Trophoblast cell (in vitro differentiated cells and primary cell): ENCODE measurements around the gene WDR62.

Source experiments
- DNase-seq, 2 donors: peaks; one replicate each; pipeline ENCODE4 v3.0.0-alpha.2; 2016
- H2AFZ ChIP-seq: 2 replicates; pipeline ENCODE4 v1.6.1; 2013; ENCODE audit warnings: low read length, moderate library complexity, mild to moderate bottlenecking; ENCODE audit not compliant: insufficient read depth, poor library complexity
- H2AK5ac ChIP-seq: 2 replicates; pipeline ENCODE4 v1.6.1; 2013; ENCODE audit warnings: mild to moderate bottlenecking, low read length
- H2BK120ac ChIP-seq: 2 replicates; pipeline ENCODE4 v1.6.1; 2013; ENCODE audit warnings: low read length, mild to moderate bottlenecking, moderate library complexity; ENCODE audit not compliant: insufficient read depth, poor library complexity
- H2BK12ac ChIP-seq: 2 replicates; pipeline ENCODE4 v1.6.1; 2013; ENCODE audit warnings: mild to moderate bottlenecking, low read length, moderate library complexity
- H2BK5ac ChIP-seq: 2 replicates; pipeline ENCODE4 v1.6.1; 2013; ENCODE audit warnings: low read length, low read depth, moderate library complexity, mild to moderate bottlenecking; ENCODE audit not compliant: poor library complexity
- H3K14ac ChIP-seq: 2 replicates; pipeline ENCODE4 v1.6.1; 2013; ENCODE audit warnings: mild to moderate bottlenecking, low read length
- H3K18ac ChIP-seq: 2 replicates; pipeline ENCODE4 v1.6.1; 2013; ENCODE audit warnings: mild to moderate bottlenecking, low read length
- H3K23ac ChIP-seq: 2 replicates; pipeline ENCODE4 v1.6.1; 2013; ENCODE audit warnings: low read length
- H3K27ac ChIP-seq: 2 replicates; pipeline ENCODE4 v1.5.1; 2013; ENCODE audit warnings: low read depth, mild to moderate bottlenecking, inconsistent platforms, low read length, moderate library complexity
- H3K27me3 ChIP-seq: 2 replicates; pipeline ENCODE4 v1.6.1; 2013; ENCODE audit warnings: inconsistent platforms, mild to moderate bottlenecking, low read length, moderate library complexity; ENCODE audit not compliant: insufficient read depth
- H3K36me3 ChIP-seq, 2 experiments: 1 replicate in 1 of 2; 2 replicates in 1 of 2; pipeline ENCODE4 v1.6.1; 2013; ENCODE audit warnings: low read length in 2 of 2, mild to moderate bottlenecking in 2 of 2, moderate library complexity in 1 of 2; ENCODE audit not compliant: insufficient read depth in 2 of 2, control insufficient read depth in 1 of 2
- H3K4ac ChIP-seq: 2 replicates; pipeline ENCODE4 v1.6.1; 2013; ENCODE audit warnings: low read depth, mild to moderate bottlenecking, low read length, moderate library complexity
- H3K4me1 ChIP-seq, 2 experiments: 1 replicate in 1 of 2; 2 replicates in 1 of 2; pipeline ENCODE4 v1.6.1; 2013; ENCODE audit warnings: low read length in 2 of 2, mild to moderate bottlenecking in 2 of 2, moderate library complexity in 1 of 2; ENCODE audit not compliant: insufficient read depth in 2 of 2, control insufficient read depth in 1 of 2
- H3K4me2 ChIP-seq: 2 replicates; pipeline ENCODE4 v1.6.1; 2013; ENCODE audit warnings: inconsistent platforms, mild to moderate bottlenecking, low read length, moderate library complexity
- H3K4me3 ChIP-seq: 2 replicates; pipeline ENCODE4 v1.5.1; 2013; ENCODE audit warnings: mild to moderate bottlenecking, low read depth, low read length, inconsistent platforms
- H3K79me1 ChIP-seq: one replicate; pipeline ENCODE4 v1.6.1; 2013; ENCODE audit warnings: low read length
- H3K79me2 ChIP-seq: 2 replicates; pipeline ENCODE4 v1.6.1; 2013; ENCODE audit warnings: low read length, mild to moderate bottlenecking; ENCODE audit not compliant: control insufficient read depth, insufficient read depth, poor library complexity
- H3K9ac ChIP-seq: 2 replicates; pipeline ENCODE4 v1.6.1; 2013; ENCODE audit warnings: mild to moderate bottlenecking, low read length
- H3K9me3 ChIP-seq: 2 replicates; pipeline ENCODE4 v1.6.1; 2013; ENCODE audit warnings: low read depth, mild to moderate bottlenecking, control low read depth, inconsistent platforms, low read length; ENCODE audit not compliant: insufficient read depth
- H4K12ac ChIP-seq: 2 replicates; pipeline ENCODE4 v1.6.1; 2013; ENCODE audit warnings: low read depth, mild to moderate bottlenecking, low read length, moderate library complexity
- H4K8ac ChIP-seq: 2 replicates; pipeline ENCODE4 v1.6.1; 2013; ENCODE audit warnings: low read depth, mild to moderate bottlenecking, low read length, moderate library complexity
- H4K91ac ChIP-seq: one replicate; pipeline ENCODE4 v1.6.1; 2013; ENCODE audit warnings: low read depth, mild to moderate bottlenecking, low read length, moderate library complexity
- WGBS: extraction: QIAGEN DNeasy Blood & Tissue Kit; methylation state at CpG from one replicate; pipeline ENCODE4 v1.1.7; 2013; ENCODE audit warnings: missing lambda C conversion rate; ENCODE audit not compliant: insufficient read length, insufficient coverage; ENCODE audit errors: extremely low coverage; 5-methylcytosine and 5-hydroxymethylcytosine counted together

The WDR62 gene

GRCh38 chr19:36059180-36059910 is 4.6 kb downstream of the WDR62 start:
- H3K4me3 ChIP-seq: no peak overlapping the region
- peaks cover 4% of the 10 kb centered on the region for H3K79me2 ChIP-seq
- H4K12ac ChIP-seq: no peak overlapping the region
- peaks cover 3% of the 10 kb centered on the region for H3K9me3 ChIP-seq
- H3K23ac ChIP-seq: no peak overlapping the region
- H2BK12ac ChIP-seq: no peak overlapping the region
- no peaks in the 10 kb centered on the region for H3K27me3 ChIP-seq
- H2BK120ac ChIP-seq: no peak overlapping the region
- H3K4ac ChIP-seq: no peak overlapping the region
- H3K9ac ChIP-seq: no peak overlapping the region
- H3K4me2 ChIP-seq: no peak overlapping the region
- H3K14ac ChIP-seq: no peak overlapping the region
- H2AFZ ChIP-seq: no peak overlapping the region
- H4K8ac ChIP-seq: no peak overlapping the region
- no peak overlapping the region for H4K91ac ChIP-seq
- no peak overlapping the region for H2BK5ac ChIP-seq
- H3K27ac ChIP-seq: no peak overlapping the region
- peaks cover 0 to 2% of the 10 kb centered on the region in 2 experiments for H3K4me1 ChIP-seq
- H3K79me1 ChIP-seq: peaks cover 8% of the 10 kb centered on the region
- no peak for DNase-seq
- H2AK5ac ChIP-seq: no peak overlapping the region
- no CpG with 5 or more reads among the region's 6 CpGs for WGBS
- no peak overlapping the region for H3K18ac ChIP-seq
- peaks cover 23 to 34% of the 10 kb centered on the region in 2 experiments for H3K36me3 ChIP-seq

DNA sequence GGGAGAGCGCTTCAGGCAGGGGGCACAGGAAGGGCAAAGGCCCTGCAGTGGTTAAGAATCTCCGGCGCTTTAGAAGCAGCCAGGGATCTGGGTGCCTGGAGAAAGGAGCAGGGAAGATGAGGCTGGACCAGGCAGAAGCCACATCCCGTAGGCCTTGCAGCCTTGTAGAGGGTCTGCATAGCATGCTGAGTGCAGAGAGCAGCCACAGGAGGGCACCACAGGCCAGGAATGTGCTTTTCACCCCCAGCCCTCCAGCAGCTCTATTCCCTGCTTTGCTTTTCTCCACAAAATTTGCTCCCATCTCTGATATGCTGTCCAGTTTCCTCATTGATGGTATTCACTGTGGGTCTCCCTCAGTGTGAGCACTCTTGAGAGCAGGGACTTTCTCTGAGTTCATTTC is 5.7 kb downstream of the WDR62 start:
- Histone ChIP-seq H3K18ac (no peak overlapping the region), H3K27ac (no peak overlapping the region), H3K23ac (no peak overlapping the region), H4K91ac (no peak overlapping the region), H3K9me3 (peaks cover 3% of the 10 kb centered on the region), H3K9ac (no peak overlapping the region), H3K79me1 (peaks cover under 1% of the 10 kb centered on the region), H3K4ac (no peak overlapping the region), H4K12ac (no peak overlapping the region), H3K79me2 (no peaks in the 10 kb centered on the region), H2BK5ac (no peak overlapping the region), H4K8ac (no peak overlapping the region), H3K14ac (no peak overlapping the region), H2AFZ (no peak overlapping the region), H3K27me3 (no peaks in the 10 kb centered on the region), H3K36me3 (peaks cover 25 to 41% of the 10 kb centered on the region in 2 experiments), H3K4me3 (no peak overlapping the region), H2BK120ac (no peak overlapping the region), H3K4me1 (peaks cover 0 to 2% of the 10 kb centered on the region in 2 experiments), H2BK12ac (no peak overlapping the region), H2AK5ac (no peak overlapping the region), H3K4me2 (no peak overlapping the region)
- peak; percentile 16 to 34 for DNase-seq
- WGBS: no CpG with 5 or more reads among the region's 4 CpGs

DNA sequence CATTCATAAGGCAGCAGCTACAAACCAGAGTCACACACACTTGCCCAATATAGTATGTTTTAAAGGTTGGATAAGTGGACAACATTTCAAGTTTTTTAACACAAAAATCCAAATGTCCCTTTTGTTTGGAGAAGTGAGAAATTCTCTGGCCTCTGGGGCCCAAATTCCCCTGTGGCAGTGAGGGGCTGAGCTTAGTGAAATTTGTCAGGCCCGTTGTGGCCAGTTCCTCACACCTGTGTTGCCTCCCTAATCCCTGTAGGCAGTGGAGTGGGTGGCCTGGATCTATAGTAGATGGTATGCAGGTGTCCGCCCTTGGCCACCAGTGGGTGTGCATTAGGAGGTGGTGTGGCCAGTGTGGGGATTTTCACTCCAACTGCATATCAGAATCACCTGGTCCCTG is 6.7 kb downstream of the WDR62 start:
- Histone ChIP-seq H3K9me3 (peaks cover 5% of the 10 kb centered on the region), H3K4me3 (no peak overlapping the region), H2BK12ac (no peak overlapping the region)

GRCh38 chr19:36064826-36065225 is 10.1 kb downstream of the WDR62 start:
- Histone ChIP-seq H2AK5ac (no peak overlapping the region), H4K12ac (no peak overlapping the region), H3K79me2 (no peaks in the 10 kb centered on the region), H3K79me1 (no peaks in the 10 kb centered on the region), H3K23ac (no peak overlapping the region), H3K4me3 (no peak overlapping the region), H3K27ac (no peak overlapping the region), H3K4me1 (no peaks in the 10 kb centered on the region), H2AFZ (no peak overlapping the region), H2BK120ac (no peak overlapping the region), H3K9me3 (peaks cover 4% of the 10 kb centered on the region), H3K4ac (no peak overlapping the region), H2BK5ac (no peak overlapping the region), H3K14ac (no peak overlapping the region), H3K4me2 (no peak overlapping the region), H2BK12ac (no peak overlapping the region), H4K8ac (no peak overlapping the region), H3K36me3 (peaks cover 44 to 54% of the 10 kb centered on the region in 2 experiments), H3K9ac (no peak overlapping the region), H3K18ac (no peak overlapping the region), H3K27me3 (no peaks in the 10 kb centered on the region), H4K91ac (no peak overlapping the region)
- no CpG with 5 or more reads among the region's 8 CpGs for WGBS
- DNase-seq: no peak

More for the DNA sequence above, 6.7 kb downstream of the WDR62 start:
- Histone ChIP-seq H4K91ac (no peak overlapping the region), H3K4me2 (no peak overlapping the region), H2BK120ac (no peak overlapping the region), H4K12ac (no peak overlapping the region), H3K27ac (no peak overlapping the region), H3K18ac (no peak overlapping the region), H3K27me3 (no peaks in the 10 kb centered on the region), H4K8ac (no peak overlapping the region), H3K9ac (no peak overlapping the region), H3K14ac (no peak overlapping the region), H2BK5ac (no peak overlapping the region), H3K79me1 (no peaks in the 10 kb centered on the region), H2AK5ac (no peak overlapping the region), H3K23ac (no peak overlapping the region), H2AFZ (no peak overlapping the region), H3K79me2 (no peaks in the 10 kb centered on the region), H3K36me3 (peaks cover 31 to 49% of the 10 kb centered on the region in 2 experiments), H3K4ac (no peak overlapping the region), H3K4me1 (no peaks in the 10 kb centered on the region)
- DNase-seq: no peak
- WGBS: no CpG with 5 or more reads among the region's 2 CpGs
